ENCODE measurements around the gene CD22.

DNA sequence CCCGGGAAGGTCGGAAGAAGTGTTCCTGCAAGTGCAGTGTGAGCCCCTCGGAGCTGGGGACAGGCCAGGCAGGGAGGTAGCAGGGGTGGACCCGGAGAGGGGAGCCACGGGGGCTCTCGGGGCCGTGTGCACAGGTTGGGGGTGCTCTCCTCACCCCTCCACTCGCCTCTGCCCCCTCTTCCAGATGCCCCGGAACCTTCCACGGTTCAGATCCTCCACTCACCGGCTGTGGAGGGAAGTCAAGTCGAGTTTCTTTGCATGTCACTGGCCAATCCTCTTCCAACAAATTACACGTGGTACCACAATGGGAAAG is 9.0 kb downstream of the CD22 start:
- TF ChIP-seq POLR2A (IDR thresholded peaks at IDR 0.05) = no peak
- TF ChIP-seq, protein P1, sequence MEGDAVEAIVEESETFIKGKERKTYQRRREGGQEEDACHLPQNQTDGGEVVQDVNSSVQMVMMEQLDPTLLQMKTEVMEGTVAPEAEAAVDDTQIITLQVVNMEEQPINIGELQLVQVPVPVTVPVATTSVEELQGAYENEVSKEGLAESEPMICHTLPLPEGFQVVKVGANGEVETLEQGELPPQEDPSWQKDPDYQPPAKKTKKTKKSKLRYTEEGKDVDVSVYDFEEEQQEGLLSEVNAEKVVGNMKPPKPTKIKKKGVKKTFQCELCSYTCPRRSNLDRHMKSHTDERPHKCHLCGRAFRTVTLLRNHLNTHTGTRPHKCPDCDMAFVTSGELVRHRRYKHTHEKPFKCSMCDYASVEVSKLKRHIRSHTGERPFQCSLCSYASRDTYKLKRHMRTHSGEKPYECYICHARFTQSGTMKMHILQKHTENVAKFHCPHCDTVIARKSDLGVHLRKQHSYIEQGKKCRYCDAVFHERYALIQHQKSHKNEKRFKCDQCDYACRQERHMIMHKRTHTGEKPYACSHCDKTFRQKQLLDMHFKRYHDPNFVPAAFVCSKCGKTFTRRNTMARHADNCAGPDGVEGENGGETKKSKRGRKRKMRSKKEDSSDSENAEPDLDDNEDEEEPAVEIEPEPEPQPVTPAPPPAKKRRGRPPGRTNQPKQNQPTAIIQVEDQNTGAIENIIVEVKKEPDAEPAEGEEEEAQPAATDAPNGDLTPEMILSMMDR (IDR thresholded peaks at IDR 0.05) = no peak
